NCI-H2029 treated with DMSO at 0.1 percent for 48 hours (cell line): Measurements from ENCODE around the gene GSN.
A peak's percentile ranks its signal among the peaks of the same experiment; 100 is the strongest.
"Not testable (repeated sequence)": the region's sequence is repeated elsewhere in the genome, so short reads cannot be mapped to it uniquely, and the experiment has no call there.

Experiments used
- DNase-seq: peaks from one replicate; lab custom pipeline; 2025; lab: John Stamatoyannopoulos, UW

The GSN gene

GRCh38 chr9:121288673-121289025, 20.7 kb downstream of the GSN start:
- no peak for DNase-seq

GRCh38 chr9:121289026-121289771, 21.2 kb downstream of the GSN start:
- peak; percentile 29 for DNase-seq

- DNase-seq, result no peak
Measured at GRCh38 chr9:121289772-121290370, 21.9 kb downstream of the GSN start.

- DNase-seq, result not testable (repeated sequence)
Measured at GRCh38 chr9:121291536-121291935, 23.6 kb downstream of the GSN start.

- DNase-seq, result no peak
Measured at GRCh38 chr9:121292051-121292450, 24.1 kb downstream of the GSN start.

- DNase-seq, result no peak
Measured at GRCh38 chr9:121292801-121293241, 24.9 kb downstream of the GSN start.

GRCh38 chr9:121294151-121294743, 26.3 kb downstream of the GSN start:
- no peak for DNase-seq

- DNase-seq, result no peak
Measured at GRCh38 chr9:121294866-121295661, 27.1 kb downstream of the GSN start.

- no peak for DNase-seq
Measured at GRCh38 chr9:121295662-121296191, 27.8 kb downstream of the GSN start.

- no peak for DNase-seq
Measured at GRCh38 chr9:121296213-121297127, 28.5 kb downstream of the GSN start.

GRCh38 chr9:121297389-121297788, 29.4 kb downstream of the GSN start:
- DNase-seq, result no peak

- DNase-seq, result no peak
Measured at GRCh38 chr9:121298016-121298538, 30.1 kb downstream of the GSN start.

GRCh38 chr9:121298689-121299466, 30.9 kb downstream of the GSN start:
- DNase-seq, result no peak

- no peak for DNase-seq
Measured at GRCh38 chr9:121299467-121300282, 31.7 kb downstream of the GSN start.

GRCh38 chr9:121300283-121301119, 32.5 kb downstream of the GSN start:
- DNase-seq, result no peak

GRCh38 chr9:121301881-121302286, 33.9 kb downstream of the GSN start:
- DNase-seq, result no peak

GRCh38 chr9:121302341-121302740, 34.4 kb downstream of the GSN start:
- no peak for DNase-seq

GRCh38 chr9:121302786-121303185, 34.8 kb downstream of the GSN start:
- no peak for DNase-seq
